DND-41 (cell line): ENCODE data around the gene RAB26.

Experiments
- ATAC-seq: fragments of 200-7000 bp; cut with Tn5 transposase; 3 replicates; pipeline ENCODE4 v1.9.1; 2021; ENCODE audit warnings: low read depth; ENCODE audit not compliant: insufficient read depth
- DNase-seq: peaks from one replicate; pipeline ENCODE4 v3.0.0-alpha.2; 2020
- H2AFZ ChIP-seq: 2 replicates; pipeline ENCODE4 v1.6.0; 2012; ENCODE audit warnings: low read depth, low read length
- H3K27ac ChIP-seq: 2 replicates; pipeline ENCODE4 v1.5.1; 2012; ENCODE audit warnings: low read length, inconsistent platforms
- H3K27me3 ChIP-seq: fragments of 200-600 bp; sonication (generic); 2 replicates; pipeline ENCODE4 v1.6.0; 2012; ENCODE audit warnings: low read length, mild to moderate bottlenecking, inconsistent platforms; ENCODE audit not compliant: insufficient read depth, poor library complexity
- H3K36me3 ChIP-seq: 2 replicates; pipeline ENCODE4 v1.5.1; 2012; ENCODE audit warnings: low read length, inconsistent platforms; ENCODE audit not compliant: insufficient read depth
- H3K4me1 ChIP-seq: 2 replicates; pipeline ENCODE4 v1.5.1; 2012; ENCODE audit warnings: mild to moderate bottlenecking, low read length; ENCODE audit not compliant: insufficient read depth
- H3K4me2 ChIP-seq: 2 replicates; pipeline ENCODE4 v1.6.0; 2012; ENCODE audit warnings: mild to moderate bottlenecking, moderate library complexity, low read length, inconsistent platforms; ENCODE audit not compliant: insufficient read depth
- H3K4me3 ChIP-seq, 2 experiments: fragments of 200-600 bp in 1 of 2; shearing (Covaris generic) in 1 of 2; 2 replicates each; pipeline ENCODE4 v1.5.1; 2012 to 2016; ENCODE audit warnings: inconsistent platforms in 2 of 2, low read length in 2 of 2, mild to moderate bottlenecking in 2 of 2, low read depth in 1 of 2, moderate library complexity in 1 of 2
- H3K79me2 ChIP-seq: 2 replicates; pipeline ENCODE4 v1.6.0; 2012; ENCODE audit warnings: low read length, inconsistent platforms; ENCODE audit not compliant: insufficient read depth
- H3K9ac ChIP-seq: 2 replicates; pipeline ENCODE4 v1.6.0; 2012; ENCODE audit warnings: low read depth, mild to moderate bottlenecking, inconsistent platforms, low read length, moderate library complexity
- H3K9me3 ChIP-seq: 2 replicates; pipeline ENCODE4 v1.5.1; 2012; ENCODE audit warnings: low read length, moderate library complexity, mild to moderate bottlenecking, inconsistent platforms; ENCODE audit not compliant: insufficient read depth, severe bottlenecking
- H4K20me1 ChIP-seq: 2 replicates; pipeline ENCODE4 v1.6.0; 2012; ENCODE audit warnings: low read length; ENCODE audit not compliant: insufficient read depth
- CTCF ChIP-seq: IDR thresholded peaks from 2 replicates; pipeline ENCODE4 v1.5.1; 2012; ENCODE audit warnings: borderline replicate concordance, low read length, moderate library complexity, mild to moderate bottlenecking; ENCODE audit not compliant: poor library complexity, severe bottlenecking; ENCODE audit errors: extremely low read depth
- EZH2 ChIP-seq: IDR thresholded peaks from 3 replicates; pipeline ENCODE4 v1.6.1; 2012; ENCODE audit warnings: borderline replicate concordance, low read depth, mild to moderate bottlenecking, moderate library complexity, low read length, inconsistent platforms; ENCODE audit not compliant: severe bottlenecking

RAB26 gene

GRCh38 chr16:2180962-2181923 lies 32.8 kb downstream of the RAB26 start:
- DNase-seq (no peak), ATAC-seq (no peak)
- no peak overlapping the region for H2AFZ ChIP-seq
- TF ChIP-seq EZH2 (no peak), CTCF (no peak)
- no peaks in the 10 kb centered on the region for H3K4me1 ChIP-seq
- H4K20me1 ChIP-seq: peaks cover 1% of the 10 kb centered on the region; the same call in 1 of the 2 replicates
- H3K79me2 ChIP-seq: no peaks in the 10 kb centered on the region
- peaks cover 14% of the 10 kb centered on the region for H3K36me3 ChIP-seq
- H3K9ac ChIP-seq: no peak overlapping the region
- H3K4me3 ChIP-seq: no peak overlapping the region
- H3K4me2 ChIP-seq: no peak overlapping the region
- no peaks in the 10 kb centered on the region for H3K9me3 ChIP-seq
- no peak overlapping the region for H3K27ac ChIP-seq
- H3K27me3 ChIP-seq: no peaks in the 10 kb centered on the region

GRCh38 chr16:2181952-2182351 lies 33.5 kb downstream of the RAB26 start:
- Histone ChIP-seq H3K9ac (no peak overlapping the region), H3K4me1 (no peaks in the 10 kb centered on the region), H3K79me2 (no peaks in the 10 kb centered on the region), H3K27me3 (no peaks in the 10 kb centered on the region), H3K36me3 (peaks cover 8% of the 10 kb centered on the region), H2AFZ (no peak overlapping the region), H3K4me3 (no peak overlapping the region), H4K20me1 (no peaks in the 10 kb centered on the region; the same call in 1 of the 2 replicates), H3K9me3 (no peaks in the 10 kb centered on the region), H3K27ac (no peak overlapping the region), H3K4me2 (no peak overlapping the region)
- DNase-seq: no peak
- TF ChIP-seq CTCF (no peak), EZH2 (no peak)
- ATAC-seq: no peak

- Histone ChIP-seq H3K9me3 (no peaks in the 10 kb centered on the region), H3K4me1 (no peaks in the 10 kb centered on the region), H4K20me1 (no peaks in the 10 kb centered on the region; the same call in 1 of the 2 replicates), H3K27me3 (no peaks in the 10 kb centered on the region), H3K27ac (no peak overlapping the region), H3K4me3 (no peak overlapping the region), H3K36me3 (no peaks in the 10 kb centered on the region), H3K79me2 (no peaks in the 10 kb centered on the region), H2AFZ (no peak overlapping the region), H3K9ac (no peak overlapping the region), H3K4me2 (no peak overlapping the region)
- no peak for DNase-seq
- TF ChIP-seq CTCF (no peak), EZH2 (no peak)
- no peak for ATAC-seq
Observed at GRCh38 chr16:2183671-2184070, 35.2 kb downstream of the RAB26 start.
